HG03135 (cell line): ENCODE measurements around the gene GAK.

Source experiments
- ATAC-seq: cut with Tn5 transposase; IDR thresholded peaks from one replicate; pipeline ENCODE4 v1.9.1; 2021; ENCODE audit warnings: mild to moderate bottlenecking, moderate library complexity; ENCODE audit not compliant: unreplicated experiment

Gene GAK

DNA sequence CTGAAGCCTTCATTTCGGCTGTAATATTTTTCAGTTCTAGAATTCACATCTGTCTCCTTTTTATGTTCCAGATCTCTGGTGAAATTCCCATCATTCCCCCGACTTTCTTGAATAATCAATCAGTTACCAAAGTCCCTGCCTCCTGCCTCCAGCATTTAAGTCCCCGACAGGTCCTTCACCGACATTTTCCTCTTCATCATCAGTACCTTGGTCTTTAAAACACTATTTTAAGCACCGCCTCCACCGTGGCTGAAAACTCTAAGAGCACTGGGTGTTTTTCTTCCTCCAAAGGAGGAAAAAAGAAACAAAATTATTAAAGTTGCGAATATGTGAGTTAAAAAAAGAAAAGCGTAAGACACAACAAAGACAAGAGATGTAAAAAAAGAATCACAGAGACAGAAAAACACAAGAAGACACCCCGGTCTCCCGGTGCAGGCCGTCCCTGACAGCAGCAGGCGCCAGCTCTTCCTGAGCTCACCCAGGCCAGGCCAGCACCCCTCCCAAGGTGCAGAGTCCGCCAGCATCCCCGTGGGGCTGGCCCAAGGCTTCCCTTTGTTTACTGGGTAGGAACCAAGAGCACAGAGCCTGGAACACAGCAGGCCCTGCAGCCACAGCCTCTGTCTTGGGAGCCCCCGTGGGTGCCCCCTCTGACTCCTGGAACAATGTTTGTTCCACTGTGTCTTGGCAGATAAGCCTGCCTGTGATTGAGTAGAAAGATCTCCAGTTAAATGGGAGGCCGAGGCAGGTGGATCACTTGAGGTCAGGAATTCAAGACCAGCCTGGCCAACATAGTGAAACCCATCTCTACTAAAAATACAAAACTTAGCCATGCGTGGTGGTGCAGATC is 56.9 kb downstream of the GAK start:
- no peak for ATAC-seq

DNA sequence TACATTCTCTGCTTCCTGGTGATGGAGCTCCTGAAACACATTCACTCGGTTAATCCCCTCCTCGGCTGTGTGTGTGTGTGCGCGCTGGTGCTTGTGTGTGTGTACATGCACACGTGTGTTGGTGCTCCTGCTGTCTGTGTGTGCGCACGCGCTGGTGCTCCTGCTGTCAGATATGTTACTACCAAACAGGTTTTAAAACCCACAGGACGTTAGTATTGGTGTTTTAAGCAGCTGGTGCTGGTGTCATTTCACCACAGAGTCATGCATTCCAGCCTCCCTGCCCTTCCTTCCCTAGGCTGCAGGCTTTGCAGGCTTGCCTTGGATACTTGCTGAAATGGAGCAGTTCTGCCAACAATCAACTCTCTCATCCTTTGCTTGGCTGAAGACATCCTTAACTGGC is 58.1 kb downstream of the GAK start:
- ATAC-seq = no peak

DNA sequence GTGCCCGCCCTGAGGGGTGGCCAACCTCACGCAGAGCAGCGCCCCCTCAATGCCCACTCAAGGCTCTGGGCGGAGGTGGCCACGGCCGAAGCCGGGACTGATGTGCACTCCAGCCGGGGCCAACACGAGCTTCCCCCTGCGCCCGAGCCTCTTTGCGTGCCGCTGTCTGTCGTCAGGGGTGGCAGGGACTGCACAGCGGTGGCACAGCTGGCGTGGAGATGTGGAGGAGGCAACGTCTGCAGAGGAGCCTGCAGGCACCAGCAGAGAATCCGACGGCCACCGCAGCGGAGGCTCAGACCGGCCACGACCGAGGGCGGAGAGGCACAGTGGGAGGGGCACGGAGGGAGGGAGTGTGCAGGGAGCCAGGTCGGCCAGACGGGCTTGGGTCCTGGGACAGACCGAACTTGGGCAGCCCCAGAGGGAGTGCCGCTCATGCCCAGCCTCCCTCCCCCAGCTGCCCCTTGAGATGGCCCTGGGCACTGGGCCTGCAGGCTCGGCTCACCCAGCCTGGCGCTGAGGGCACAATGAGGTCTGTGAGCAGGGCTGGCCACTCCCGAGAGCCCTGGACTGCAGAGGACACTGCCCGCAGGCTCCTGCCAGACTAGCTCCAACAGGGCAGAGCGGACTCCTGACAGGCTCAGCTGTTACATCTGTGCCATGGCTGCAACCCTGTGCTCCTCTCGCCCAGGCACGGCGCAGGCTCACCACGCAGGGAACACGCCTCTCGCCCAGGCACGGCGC is 59.7 kb downstream of the GAK start:
- ATAC-seq = no peak

DNA sequence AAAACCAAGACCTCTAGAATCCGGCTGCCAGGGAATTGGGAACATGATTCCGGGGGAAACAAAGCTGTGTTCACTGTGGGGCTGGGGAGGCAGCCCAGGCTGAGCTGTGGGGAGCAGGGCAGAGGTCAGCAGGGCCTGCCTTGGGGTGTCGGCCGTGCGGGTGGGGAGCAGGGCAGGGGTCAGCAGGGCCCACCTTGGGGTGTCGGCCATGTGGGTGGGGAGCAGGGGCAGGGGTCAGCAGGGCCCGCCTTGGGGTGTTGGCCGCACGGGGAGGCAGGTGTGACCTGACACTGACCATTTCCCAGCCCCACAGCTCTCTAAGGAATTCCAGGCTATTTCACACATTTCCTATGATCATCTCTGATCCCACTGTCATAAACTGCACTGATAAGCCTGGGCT is 60.6 kb downstream of the GAK start:
- no peak for ATAC-seq

DNA sequence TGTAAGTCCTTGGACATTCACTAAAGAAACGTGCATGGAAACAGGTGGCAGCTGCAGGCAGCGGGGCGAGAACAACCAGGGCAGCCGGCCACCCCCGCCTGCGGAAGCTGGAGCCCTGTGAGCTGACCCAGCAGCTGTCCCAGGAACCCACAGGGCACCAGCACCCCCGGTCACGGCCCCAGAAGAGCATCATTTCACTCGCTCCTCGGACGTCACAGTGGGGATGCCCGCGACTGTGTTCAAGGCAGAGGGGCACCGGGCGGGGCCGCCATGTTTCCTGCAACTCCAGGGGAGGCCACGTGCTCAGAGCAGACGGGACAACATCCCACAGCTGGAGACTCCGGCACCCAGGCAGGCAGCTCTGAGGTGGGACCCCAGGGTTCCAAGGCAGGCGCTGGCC is 61.2 kb downstream of the GAK start:
- ATAC-seq = no peak

DNA sequence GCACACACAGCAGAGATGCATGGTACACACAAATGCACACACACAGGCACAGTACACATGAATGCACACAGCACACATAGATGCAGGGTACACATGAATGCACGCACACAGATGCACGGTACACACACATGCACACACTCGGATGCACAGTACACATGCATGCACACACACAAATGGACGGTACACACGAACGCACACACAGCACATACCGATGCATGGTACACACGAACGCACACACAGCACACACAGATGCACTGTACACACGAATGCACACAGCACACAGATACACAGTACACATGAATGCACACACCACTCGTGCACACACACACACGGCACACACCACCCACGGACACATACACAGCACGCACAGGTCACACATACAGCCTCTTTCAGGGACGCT is 62.3 kb downstream of the GAK start:
- ATAC-seq = no peak

DNA sequence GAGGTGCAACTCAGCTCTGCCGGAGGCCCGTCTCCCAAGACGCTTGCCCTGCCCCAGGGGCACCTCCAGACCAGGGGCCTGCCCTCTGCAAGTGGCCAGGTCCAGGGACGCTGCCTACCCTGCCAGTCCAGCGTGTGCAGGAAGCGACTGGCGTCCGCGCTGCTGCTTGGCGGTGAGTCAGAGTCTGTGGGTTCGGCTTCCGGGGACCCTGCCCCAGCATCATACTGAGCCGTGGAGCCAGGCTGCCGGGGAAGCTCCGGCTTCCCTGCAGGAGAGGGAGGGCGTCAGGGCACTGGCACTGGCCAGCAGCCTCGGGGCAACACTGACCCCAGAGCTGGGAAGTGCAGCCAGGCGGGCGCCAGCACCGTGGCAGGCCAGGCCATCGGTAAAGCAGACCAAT is 63.7 kb downstream of the GAK start:
- no peak for ATAC-seq

DNA sequence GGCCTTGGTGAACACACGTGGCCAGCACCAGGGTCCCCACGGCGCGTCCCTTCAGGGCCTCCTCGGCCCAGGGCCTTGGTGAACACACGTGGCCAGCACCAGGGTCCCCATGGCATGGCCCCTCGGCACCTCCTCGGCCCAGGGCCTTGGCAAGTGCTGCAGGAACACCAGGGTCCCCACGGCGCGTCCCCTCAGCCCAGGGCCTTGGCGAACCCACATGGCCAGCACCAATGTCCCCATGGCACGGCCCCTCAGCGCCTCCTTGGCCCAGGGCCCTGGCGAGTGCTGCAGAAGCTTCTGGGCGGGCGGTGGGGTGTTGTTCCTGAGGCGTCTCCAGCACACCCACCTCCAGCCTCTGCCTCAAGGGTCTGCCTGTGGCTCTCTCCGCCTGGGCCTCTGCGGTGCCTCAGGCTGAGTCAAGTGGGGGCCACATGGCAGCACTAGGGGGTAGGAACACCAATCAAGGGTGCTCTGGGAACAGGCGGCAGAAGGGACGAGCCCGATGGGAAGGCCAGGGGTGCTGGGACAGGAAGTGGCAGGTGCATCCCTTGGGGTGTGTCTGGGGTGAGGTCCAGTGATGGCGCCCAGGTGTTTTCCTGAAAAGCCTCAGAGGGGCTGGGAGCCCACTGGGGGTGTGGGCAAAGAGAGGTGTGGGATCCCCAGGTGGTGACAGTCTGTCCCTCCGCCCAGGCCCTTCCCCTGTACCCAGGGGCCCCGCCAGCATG is 64.4 kb downstream of the GAK start:
- ATAC-seq = no peak

DNA sequence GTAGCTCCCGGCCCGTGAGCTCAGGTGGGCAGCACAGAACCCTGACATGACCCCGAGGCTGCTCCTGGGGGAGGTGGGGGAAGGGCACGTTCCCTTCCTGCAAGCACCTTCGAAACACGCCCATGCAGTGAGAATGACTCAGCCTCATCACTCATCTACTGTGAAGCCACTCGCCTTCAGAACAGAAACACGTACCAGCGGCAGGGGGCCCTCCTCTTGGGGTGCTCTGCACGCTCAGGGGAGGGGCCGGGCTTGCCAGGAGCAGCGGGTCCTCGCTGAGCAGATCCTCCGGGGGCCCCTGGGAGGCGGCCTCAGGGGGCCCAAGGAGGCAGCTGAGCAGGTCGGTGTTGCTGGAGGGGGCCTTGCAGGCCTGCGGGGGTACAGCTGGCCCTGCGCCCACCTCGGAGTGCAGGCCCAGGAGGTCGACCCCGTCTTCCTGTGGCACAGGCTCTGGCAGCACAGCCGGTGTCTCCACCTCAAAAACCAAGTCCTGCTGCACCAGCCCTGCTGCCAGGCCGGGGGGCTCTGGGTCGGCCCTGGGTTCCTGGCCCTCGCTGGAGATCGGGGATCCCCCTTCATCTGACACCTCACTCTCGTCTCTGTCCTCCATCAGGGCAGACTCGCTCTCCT is 65.2 kb downstream of the GAK start:
- no peak for ATAC-seq

DNA sequence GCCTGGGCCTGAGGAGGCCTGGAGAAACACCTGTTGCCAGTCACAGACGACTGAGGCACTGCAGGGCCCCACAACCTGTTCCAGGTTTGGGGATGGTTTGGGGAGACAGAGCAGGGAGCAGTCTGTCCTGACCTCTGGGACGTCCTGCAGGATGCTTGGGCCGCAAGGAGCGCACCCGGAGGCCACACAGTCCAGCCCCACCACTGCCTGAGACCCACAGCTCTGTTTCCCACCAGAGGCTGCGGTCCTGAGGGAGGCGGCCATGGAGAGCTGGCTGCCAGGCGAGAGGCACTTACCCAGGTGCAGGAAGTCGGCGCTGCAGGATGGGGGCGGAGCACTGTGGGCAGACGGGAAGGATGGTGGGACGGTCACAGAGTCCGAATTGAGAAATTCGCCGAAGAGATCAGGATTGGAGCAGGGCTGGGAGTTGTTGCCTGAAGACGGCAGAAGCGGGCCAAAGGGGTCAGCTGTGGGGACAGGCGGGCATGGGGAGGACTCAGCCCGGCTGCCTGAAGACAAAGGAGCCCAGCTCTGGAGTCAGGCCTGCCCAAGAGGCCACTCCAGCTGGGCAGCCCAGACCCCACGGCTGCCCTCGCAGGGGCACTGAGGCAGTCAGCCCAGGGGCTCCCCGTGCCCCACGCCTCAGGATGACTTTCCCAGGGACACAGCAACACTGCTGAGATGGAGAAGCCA is 65.9 kb downstream of the GAK start:
- no peak for ATAC-seq

DNA sequence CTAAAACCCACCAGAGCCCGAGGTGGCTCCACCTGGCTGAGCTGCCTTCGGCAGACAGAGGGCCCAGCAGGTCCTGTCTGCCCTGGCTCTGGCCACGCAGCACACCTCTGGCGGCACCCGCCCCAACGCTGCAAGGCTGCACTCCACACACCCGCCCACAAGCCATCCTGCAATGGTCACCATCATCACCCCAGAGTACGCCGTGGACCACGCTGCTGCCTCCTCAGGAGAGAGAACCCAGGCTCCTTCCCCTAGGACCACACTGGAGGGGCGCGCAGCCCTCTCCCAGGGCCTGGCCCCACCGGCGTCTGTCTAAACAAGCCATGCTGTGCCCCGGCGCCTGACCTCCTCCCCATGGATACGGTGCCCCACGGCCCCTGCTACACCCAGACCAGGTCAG is 66.5 kb downstream of the GAK start:
- ATAC-seq = no peak

DNA sequence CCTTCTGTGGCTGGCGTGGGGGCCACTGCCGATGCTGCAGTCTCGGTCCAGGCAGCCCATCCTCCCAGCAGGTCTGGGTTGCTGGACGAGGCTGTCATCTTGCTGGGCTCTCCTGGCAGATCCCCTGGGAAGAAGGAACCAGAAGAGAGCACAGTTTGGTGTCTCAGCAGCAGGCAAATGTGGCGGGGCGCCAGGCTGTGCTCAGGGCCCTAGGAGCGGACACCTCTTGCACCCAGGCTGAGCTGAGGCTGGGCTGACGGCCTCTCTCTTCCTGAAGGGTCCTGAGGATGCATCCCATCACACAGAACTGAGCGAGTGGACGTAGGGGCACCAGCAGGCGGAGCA is 67.0 kb downstream of the GAK start:
- ATAC-seq = no peak

DNA sequence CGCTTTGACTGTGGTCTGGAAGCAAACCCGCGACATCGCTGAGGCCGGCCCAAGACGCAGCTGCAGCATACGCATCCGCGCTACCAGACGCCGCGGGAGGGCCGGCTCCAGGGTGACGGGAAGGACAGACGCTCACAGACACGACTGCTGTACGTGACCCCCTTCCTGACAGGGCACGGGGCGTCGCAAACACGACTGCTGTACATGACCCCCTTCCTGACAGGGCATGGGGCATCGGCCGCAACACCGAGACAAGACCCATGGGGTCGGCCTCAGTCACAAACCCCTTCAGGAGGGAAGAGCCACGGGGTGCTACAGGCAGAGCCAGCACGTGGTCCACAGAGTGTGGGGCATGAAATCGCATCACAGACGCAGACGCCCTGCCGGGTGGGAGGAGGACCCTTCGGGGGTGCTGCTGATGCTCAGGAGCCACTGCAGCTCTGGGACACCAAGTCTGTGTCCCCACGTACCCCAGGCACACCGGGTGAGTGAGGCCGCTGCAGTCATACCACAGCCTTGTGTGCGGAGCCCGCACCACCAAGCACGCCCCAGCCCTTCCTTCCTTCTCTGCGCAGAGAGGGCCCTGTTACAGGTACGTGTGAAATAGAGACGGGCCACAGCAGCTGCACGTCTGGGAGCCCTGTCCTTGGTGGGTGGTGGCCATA is 67.5 kb downstream of the GAK start:
- no peak for ATAC-seq

DNA sequence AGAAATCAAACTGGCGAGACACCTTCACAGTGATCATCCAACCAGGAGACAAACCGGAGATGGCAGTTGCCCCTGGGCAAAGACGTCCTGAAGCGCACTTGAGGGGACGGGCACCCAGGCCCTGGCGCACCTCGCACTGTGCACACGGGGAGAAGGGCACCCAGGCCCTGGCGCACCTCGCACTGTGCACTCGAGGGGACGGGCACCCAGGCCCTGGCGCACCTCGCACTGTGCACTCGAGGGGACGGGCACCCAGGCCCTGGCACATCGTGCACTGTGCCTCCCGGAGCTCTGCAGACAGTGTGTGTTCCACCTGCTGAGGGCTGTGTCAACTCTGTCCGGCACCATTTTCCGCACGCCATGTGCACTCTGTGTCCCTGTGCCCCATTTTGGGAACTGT is 71.6 kb downstream of the GAK start:
- no peak for ATAC-seq

DNA sequence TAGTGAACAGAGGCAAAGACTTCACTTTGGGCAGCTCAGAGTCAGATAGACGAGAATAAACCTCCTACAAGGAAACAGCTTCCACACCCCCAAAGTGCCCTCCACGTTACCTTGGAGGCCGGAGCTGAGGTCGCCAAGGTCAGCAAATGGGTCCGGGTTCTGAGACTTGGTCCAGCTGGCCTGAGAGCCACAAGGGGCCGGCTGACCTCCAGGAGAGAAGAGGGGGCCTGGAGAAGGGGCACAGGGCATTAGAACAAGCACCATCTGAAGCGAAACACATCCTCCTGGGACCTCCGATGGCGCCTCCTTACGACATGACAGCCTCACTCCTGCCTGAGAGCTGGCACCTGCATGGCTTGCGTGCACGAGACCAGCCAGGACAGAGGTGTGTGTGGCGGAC is 72.6 kb downstream of the GAK start:
- no peak for ATAC-seq

DNA sequence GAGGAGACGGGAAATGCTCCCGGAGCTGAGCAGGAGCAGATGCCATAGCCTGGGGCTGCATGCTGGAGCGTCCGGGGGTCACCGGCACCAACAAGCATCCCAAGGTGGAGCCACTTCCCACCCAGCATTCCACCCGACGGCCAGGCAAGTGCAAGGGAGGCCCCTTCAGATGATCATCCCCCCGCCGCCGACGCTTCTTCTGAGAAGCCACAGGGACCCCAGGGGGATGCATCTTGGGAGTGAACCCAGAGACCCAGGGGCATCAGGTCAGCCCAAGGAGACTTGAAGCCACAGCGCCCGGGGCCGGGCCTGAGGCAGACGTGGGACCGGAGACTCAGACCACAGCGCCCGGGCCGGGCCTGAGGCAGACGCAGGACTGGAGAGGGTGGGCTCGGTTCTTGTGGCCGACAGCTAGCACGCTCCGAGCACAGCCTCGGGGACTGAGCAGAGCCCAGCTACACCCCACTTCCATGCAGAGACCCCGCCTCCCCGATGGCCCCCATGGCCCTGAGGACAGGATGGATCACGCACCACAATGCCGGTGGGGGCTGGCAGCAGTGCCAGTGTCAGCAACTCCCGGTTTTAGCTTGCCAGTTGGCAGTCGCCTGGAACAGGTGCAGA is 73.2 kb downstream of the GAK start:
- ATAC-seq = no peak

DNA sequence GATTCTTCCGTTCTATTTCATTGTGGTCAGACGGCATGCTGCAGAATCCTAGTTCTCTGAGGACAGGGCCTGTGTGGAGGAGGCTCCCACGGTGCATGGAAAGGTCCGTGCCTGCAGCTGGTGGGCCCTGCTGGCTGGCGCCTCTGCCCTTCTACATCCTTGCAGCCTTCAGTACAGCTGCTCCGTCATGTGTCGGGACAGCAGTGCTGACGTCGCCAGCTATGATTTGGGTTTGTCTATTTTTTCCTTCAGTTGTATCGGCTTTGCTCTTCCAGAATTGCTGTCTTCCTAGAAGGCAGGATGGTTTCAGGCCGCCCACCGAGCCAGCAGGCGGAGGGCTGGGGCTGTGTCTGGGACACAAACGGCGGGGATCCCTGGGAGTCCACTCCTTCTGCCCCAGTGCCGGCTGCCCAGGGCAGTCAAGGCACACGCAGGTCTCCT is 74.1 kb downstream of the GAK start:
- ATAC-seq = no peak

DNA sequence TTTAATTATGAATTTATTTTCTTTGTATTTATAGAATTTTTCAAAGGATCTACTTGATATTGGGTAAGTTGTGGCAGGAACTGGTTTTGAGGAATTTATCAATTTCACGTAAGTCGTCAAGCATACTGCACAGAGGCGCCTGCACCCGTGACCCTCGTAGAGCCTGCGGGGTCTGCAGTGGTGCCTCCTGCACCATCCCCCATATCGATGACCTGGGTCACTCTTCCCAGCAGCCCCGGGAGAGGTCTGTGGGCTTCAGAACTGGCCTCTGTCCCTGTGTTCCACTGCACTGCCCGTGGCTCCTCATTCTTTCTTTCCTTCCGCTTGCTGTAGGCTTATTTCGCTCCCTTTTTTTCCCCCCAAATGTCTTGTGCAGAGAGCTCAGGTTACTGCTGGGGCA is 74.7 kb downstream of the GAK start:
- ATAC-seq = no peak

DNA sequence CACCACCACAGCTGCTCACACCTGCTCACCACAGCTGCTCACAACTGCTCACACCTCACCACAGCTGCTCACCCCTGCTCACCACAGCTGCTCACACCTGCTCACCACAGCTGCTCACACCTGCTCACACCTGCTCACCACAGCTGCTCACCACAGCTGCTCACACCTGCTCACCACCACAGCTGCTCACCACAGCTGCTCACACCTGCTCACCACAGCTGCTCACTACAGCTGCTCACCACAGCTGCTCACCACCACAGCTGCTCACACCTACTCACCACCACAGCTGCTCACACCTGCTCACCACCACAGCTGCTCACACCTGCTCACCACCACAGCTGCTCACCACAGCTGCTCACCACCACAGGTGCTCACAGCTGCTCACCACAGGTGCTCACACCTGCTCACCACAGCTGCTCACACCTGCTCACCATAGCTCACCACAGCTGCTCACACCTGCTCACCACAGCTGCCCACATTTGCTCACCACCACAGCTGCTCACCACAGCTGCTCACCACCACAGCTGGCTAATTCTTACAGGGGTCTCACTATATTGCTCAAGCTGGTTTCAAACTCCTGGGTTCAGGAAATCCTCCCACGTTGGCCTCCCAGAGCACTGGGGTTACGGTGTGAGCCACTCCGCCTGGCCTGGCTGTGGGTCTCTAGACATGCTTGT is 75.8 kb downstream of the GAK start:
- no peak for ATAC-seq
